Heart left ventricle (tissue), 16 donors: Measurements from ENCODE around the gene TTBK1. TPM values are rescaled to one million over a fixed set of nuclear protein-coding genes. Genes with fewer than 3 reads are reported as not detected.

Experiments
- ATAC-seq, 4 donors: fragments of 200-7000 bp; cut with Tn5 transposase; one replicate each; pipeline ENCODE4 v1.9.1; 2020 to 2022; ENCODE audit warnings: moderate library complexity in 4 of 4, mild to moderate bottlenecking in 3 of 4, moderate number of reproducible peaks in 1 of 4
- DNase-seq, 5 donors: peaks; one replicate each; pipeline ENCODE4 v3.0.0-alpha.2; 2020
- H3K27ac ChIP-seq, 12 donors: fragments of 200-600 bp; sonication (generic) in 4 of 12; one replicate each; pipeline versions ENCODE4 v1.5.0 to v1.8.0; 2016 to 2022; ENCODE audit warnings: mild to moderate bottlenecking in 2 of 12
- H3K27me3 ChIP-seq, 9 donors: fragments of 200-600 bp; sonication (generic) in 2 of 9; one replicate each; pipeline versions ENCODE4 v1.5.1 to v1.8.0; 2016 to 2022; ENCODE audit warnings: mild to moderate bottlenecking in 3 of 9
- H3K36me3 ChIP-seq, 9 donors: fragments of 200-600 bp; sonication (generic) in 2 of 9; one replicate each; pipeline versions ENCODE4 v1.5.0 to v1.8.0; 2018 to 2022; ENCODE audit warnings: mild to moderate bottlenecking in 2 of 9
- H3K4me1 ChIP-seq, 12 donors: fragments of 200-600 bp; sonication (generic) in 4 of 12; one replicate each; pipeline versions ENCODE4 v1.5.0 to v1.8.0; 2016 to 2022; ENCODE audit warnings: mild to moderate bottlenecking in 3 of 12
- H3K4me3 ChIP-seq, 12 donors: fragments of 200-600 bp; sonication (generic) in 4 of 12; one replicate each; pipeline versions ENCODE4 v1.5.0 to v1.8.0; 2017 to 2022; ENCODE audit warnings: mild to moderate bottlenecking in 9 of 12, moderate library complexity in 4 of 12
- H3K9me3 ChIP-seq, 12 donors: fragments of 200-600 bp; sonication (generic) in 4 of 12; one replicate each; pipeline versions ENCODE4 v1.5.0 to v1.8.0; 2016 to 2022; ENCODE audit warnings: mild to moderate bottlenecking in 1 of 12
- POLR2A ChIP-seq, 2 donors: fragments of 450-650 bp; IDR thresholded peaks; one replicate each; pipeline ENCODE4 v1.6.1; 2017; ENCODE audit warnings: antibody characterized with exemption in 2 of 2, mild to moderate bottlenecking in 2 of 2, moderate library complexity in 2 of 2
- WGBS, 4 donors: extraction: QIAGEN DNeasy Blood & Tissue Kit in 2 of 4; methylation state at CpG; one replicate each; pipeline versions ENCODE4 v1.1.5 to v1.1.7; 2013 to 2018; 5-methylcytosine and 5-hydroxymethylcytosine counted together
- intact Hi-C, 10 donors: fragments of 100-400 bp; cut with DNase I; formaldehyde crosslinking; loops; one replicate each; pipeline versions ENCODE4 v1.11.1 to v1.14.2; 2022
- long read RNA-seq, 3 donors: library from polyadenylated mRNA; unstranded; transcript quantifications; one replicate each; pipeline ENCODE4 v2.0.0, GENCODE V29; 2020 to 2021
- polyA plus RNA-seq, 2 donors: library from polyadenylated mRNA; stranded (reverse); fragments of 200-250 nt; gene quantifications; one replicate each; pipeline ENCODE4 v1.2.3, GENCODE V29; 2013
- total RNA-seq, 9 donors: library from RNA; depleted of rRNA in 2 of 9; stranded (reverse); fragments of >200 nt in 2 of 9; fragmentation: NEBNext Ultra II Directional in 3 of 9; extraction: Animal tissue kit (Norgen Biotek cat#: 25700) in 3 of 9; gene quantifications; one replicate each; pipeline versions ENCODE4 v1.1.0 to v1.2.4, GENCODE V29; 2016 to 2023
- TF ChIP-seq, protein P1 (sequence below), 12 donors: fragments of 200-600 bp; sonication (generic) in 4 of 12; IDR thresholded peaks; one replicate each; pipeline versions ENCODE4 v1.5.0 to v1.8.0; 2018 to 2022; ENCODE audit warnings: antibody characterized with exemption in 12 of 12, mild to moderate bottlenecking in 5 of 12
- donor health status: ischemic (EF 13 %, LVEDD 7.1; RV severe dilation, severe dysfunction).
- donor health status: healthy with polysubstance abuse.
- donor health status: DM: no; HTN: yes; CAD: no.
- donor health status: DM: no; HTN: no; CAD: no.
- donor health status: ischemic (EF 25% LVEDD 6.9; RV normal size, moderate dysfunction).
- donor health status: ischemic (EF 25% LVEDD 5.7; RV mildly dilated, moderate dysfunction).
- donor health status: healthy.
- donor health status: DM: yes; HTN: yes; CAD: no.
- donor health status: ischemic (EF 35%, LVEDD 5.7; RV mildly dilated, moderate dysfunction).
- donor health status: nonischemic (EF 11% LVEDD 7.7; RV severe dilation, severe dysfunction).
- donor health status: DM: yes; HTN: yes; CAD: no.
- donor health status: PGD.
- donor health status: ischemic (EF 29% LVEDD 5.4; RV normal size, mild dysfunction).
- donor health status: nonischemic (EF 23%, LVEDD 6.1; RV moderate dilation, normal function).

Gene TTBK1
- total RNA-seq = under 1 TPM; 0.04 to 0.52 (median 0.29) TPM
- polyA plus RNA-seq = under 1 TPM; 0.07 to 0.23 TPM
- long read RNA-seq, donor 1 = 0 reads
- long read RNA-seq, donor 2 = 0 reads
- long read RNA-seq, donor 3, partial matches to known transcripts = 0 of 1 reads
- long read RNA-seq, donor 3, other reads (novel, unspliced or antisense) = 1 of 1 reads

DNA sequence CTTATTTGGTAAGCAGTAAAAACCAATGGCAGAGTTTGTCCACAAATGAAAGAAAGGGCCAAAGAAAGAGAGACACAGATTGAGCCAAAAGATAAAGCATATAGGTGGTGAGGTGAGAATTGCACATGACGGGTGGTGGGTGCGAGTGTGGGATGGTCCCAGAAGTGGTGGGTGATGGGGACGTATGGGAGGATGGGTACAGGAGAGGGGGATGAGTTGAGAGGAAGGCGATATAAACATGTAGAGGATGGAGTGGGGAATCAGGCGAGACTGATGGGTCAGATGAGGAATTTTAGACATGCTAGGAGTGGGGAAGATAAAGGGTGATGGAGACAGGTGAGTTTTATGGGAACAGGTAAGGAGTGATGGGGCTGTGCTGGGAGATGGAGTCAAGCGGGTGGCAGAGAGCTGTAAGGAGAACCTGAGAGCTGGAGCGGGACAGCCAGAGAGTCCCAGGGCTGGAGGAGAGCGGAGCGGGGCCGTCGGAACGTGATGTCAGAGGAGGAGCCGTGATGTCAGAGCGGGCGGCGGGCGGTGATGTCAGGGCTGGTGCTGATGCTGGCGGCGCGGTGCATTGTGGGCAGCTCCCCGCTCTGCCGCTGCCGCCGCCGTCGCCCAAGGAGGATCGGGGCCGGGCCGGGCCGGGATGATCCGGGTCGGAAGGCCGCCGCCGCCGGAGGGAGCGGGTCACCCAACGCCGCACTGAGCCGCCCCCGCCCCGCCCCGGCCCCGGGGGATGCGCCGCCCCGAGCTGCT lies at the start of gene TTBK1:
TSS of gene TTBK1 (plus strand) at position 574 of the 756 bp plus-strand sequence. CDS start 3,180 bp downstream, outside the sequence.
- TF ChIP-seq POLR2A (IDR thresholded peaks at IDR 0.05) = no peak
- TF ChIP-seq, protein P1, sequence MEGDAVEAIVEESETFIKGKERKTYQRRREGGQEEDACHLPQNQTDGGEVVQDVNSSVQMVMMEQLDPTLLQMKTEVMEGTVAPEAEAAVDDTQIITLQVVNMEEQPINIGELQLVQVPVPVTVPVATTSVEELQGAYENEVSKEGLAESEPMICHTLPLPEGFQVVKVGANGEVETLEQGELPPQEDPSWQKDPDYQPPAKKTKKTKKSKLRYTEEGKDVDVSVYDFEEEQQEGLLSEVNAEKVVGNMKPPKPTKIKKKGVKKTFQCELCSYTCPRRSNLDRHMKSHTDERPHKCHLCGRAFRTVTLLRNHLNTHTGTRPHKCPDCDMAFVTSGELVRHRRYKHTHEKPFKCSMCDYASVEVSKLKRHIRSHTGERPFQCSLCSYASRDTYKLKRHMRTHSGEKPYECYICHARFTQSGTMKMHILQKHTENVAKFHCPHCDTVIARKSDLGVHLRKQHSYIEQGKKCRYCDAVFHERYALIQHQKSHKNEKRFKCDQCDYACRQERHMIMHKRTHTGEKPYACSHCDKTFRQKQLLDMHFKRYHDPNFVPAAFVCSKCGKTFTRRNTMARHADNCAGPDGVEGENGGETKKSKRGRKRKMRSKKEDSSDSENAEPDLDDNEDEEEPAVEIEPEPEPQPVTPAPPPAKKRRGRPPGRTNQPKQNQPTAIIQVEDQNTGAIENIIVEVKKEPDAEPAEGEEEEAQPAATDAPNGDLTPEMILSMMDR (IDR thresholded peaks at IDR 0.05) = no peak
- no peak within 1 kb of the TSS for H3K27ac ChIP-seq
- DNase-seq (no peak), ATAC-seq (no peak)
- no peak within 1 kb of the TSS for H3K4me3 ChIP-seq
- H3K9me3 ChIP-seq = peaks cover 0 to 8% (median 0%) of the 10 kb centered on the region in 12 donors
- H3K27me3 ChIP-seq = peaks cover 8 to 55% (median 20%) of the 10 kb centered on the region in 9 donors
- intact Hi-C loops = no loop called here
- H3K36me3 ChIP-seq = no peaks in the 10 kb centered on the region
- WGBS, 4 donors = 8 to 13% (median 11%) methylated on average over 27 to 47 of the region's 47 CpGs
- H3K4me1 ChIP-seq = peaks cover 0 to 17% (median 9%) of the 10 kb centered on the region in 12 donors

DNA sequence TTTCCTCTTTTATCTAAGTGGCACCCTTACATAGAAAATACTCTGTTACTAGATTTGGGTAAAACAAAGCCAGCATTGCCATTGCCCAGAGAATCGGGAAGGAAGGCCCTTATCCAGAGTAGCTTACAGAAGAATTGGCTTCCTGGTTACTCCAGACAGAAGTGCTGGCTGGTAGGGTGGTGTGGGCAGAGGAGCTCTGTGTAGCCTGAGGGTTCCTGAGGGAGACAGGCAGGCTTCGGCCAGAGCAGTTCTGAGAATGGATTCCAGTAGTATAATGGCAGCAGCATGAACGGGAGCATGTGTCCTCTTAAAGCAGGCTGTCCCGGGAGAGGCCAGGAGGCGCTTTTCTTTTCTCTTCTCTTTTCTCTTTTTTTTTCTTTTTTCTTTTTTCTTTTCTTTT lies 49.4 kb upstream of the TTBK1 start:
- no peak for ATAC-seq
- 88 to 96% (median 93%) methylated on average over 5 of the region's 5 CpGs for WGBS, 4 donors
- Histone ChIP-seq H3K9me3 (no peaks in the 10 kb centered on the region), H3K36me3 (peaks cover 0 to 88% (median 79%) of the 10 kb centered on the region in 9 donors), H3K4me3 (no peak overlapping the region), H3K27me3 (no peaks in the 10 kb centered on the region), H3K4me1 (peaks cover 0 to 6% (median 0%) of the 10 kb centered on the region in 12 donors), H3K27ac (no peak overlapping the region)
- intact Hi-C loops = no loop called here
- DNase-seq = no peak
- TF ChIP-seq, protein P1 (IDR thresholded peaks at IDR 0.05) = no peak
- no peak for TF ChIP-seq POLR2A (IDR thresholded peaks at IDR 0.05)

DNA sequence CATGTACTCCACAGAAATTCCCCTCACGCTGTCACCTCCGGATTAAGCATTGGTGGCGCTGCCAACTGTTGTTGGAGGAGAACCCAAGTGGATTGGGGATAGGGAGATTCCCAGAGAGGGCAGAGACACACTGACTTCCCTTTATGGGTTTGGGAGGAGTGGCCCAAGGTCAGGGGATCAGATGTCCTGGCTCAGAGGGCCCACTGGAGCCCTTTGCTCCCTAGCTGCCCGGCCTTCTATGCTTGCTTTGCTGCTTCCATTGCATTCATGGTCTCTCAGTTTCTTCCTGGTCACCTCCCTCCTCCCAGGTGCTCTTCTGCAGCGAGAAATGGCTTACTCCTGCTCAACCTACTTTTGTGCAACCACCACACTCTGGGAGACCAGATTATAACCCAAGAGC lies 46.9 kb upstream of the TTBK1 start:
- intact Hi-C loops = no loop called here
- Histone ChIP-seq H3K27me3 (no peaks in the 10 kb centered on the region), H3K4me3 (no peak overlapping the region), H3K9me3 (no peaks in the 10 kb centered on the region), H3K4me1 (no peaks in the 10 kb centered on the region), H3K36me3 (peaks cover 0 to 94% (median 88%) of the 10 kb centered on the region in 9 donors), H3K27ac (no peak overlapping the region)
- 69 to 78% (median 74%) methylated on average over 5 of the region's 5 CpGs for WGBS, 4 donors
- ATAC-seq = no peak
- no peak for DNase-seq
- TF ChIP-seq, protein P1 (IDR thresholded peaks at IDR 0.05) = no peak
- TF ChIP-seq POLR2A (IDR thresholded peaks at IDR 0.05) = no peak

DNA sequence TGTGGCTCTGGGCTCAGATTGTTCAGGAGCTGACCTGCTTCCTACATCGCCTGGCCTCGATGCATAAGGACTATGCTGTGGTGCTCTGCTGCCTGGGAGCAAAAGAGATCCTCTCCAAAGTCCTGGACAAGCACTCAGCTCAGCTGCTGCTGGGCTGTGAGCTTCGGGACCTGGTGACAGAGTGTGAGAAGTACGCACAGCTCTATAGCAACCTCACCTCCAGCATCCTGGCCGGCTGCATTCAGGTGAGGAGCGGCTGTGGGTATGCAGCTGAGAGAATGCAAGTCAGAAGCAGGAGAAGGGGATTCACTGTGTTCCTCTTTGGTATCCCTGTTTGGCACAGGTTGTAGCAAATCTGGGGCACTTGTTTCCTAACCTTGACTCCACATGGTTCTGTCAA lies 43.4 kb upstream of the TTBK1 start:
- Histone ChIP-seq H3K36me3 (peaks cover 0 to 84% (median 69%) of the 10 kb centered on the region in 9 donors), H3K27ac (no peak overlapping the region), H3K4me3 (no peak overlapping the region), H3K27me3 (no peaks in the 10 kb centered on the region), H3K9me3 (no peaks in the 10 kb centered on the region), H3K4me1 (no peaks in the 10 kb centered on the region)
- no peak for DNase-seq
- TF ChIP-seq, protein P1 (IDR thresholded peaks at IDR 0.05) = no peak
- no peak for TF ChIP-seq POLR2A (IDR thresholded peaks at IDR 0.05)
- intact Hi-C loops = no loop called here
- no peak for ATAC-seq
- WGBS, 4 donors = 88 to 92% (median 90%) methylated on average over 6 of the region's 6 CpGs
